Measurements from ENCODE around the gene ZNF212. TPM values are rescaled to one million over a fixed set of nuclear protein-coding genes. Genes with fewer than 3 reads are reported as not detected.

The ZNF212 gene
- total RNA-seq, 1 donor from 2014 or later: 6.1 TPM

GRCh38 chr7:149295481-149295850 lies 56.0 kb downstream of the ZNF212 start:
- Histone ChIP-seq H3K27me3 (ENCODE audit: control insufficient read depth, insufficient read depth, low read length) (no peaks in the 10 kb centered on the region), H3K4me3 (ENCODE audit: low read depth, low read length) (no peak overlapping the region), H3K36me3 (ENCODE audit: control insufficient read depth, insufficient read depth, low read length) (peaks cover 5% of the 10 kb centered on the region)
- FAIRE-seq: no peak
- TF ChIP-seq CTCF (IDR thresholded peaks at IDR 0.05; ENCODE audit: insufficient read depth, low read length, severe bottlenecking): no peak
- no peak for DNase-seq (ENCODE audit: low read depth)

GRCh38 chr7:149296368-149296767 lies 56.9 kb downstream of the ZNF212 start:
- DNase-seq (ENCODE audit: low read depth) (no peak), FAIRE-seq (peak; percentile 32)
- peaks cover 5% of the 10 kb centered on the region for H3K36me3 ChIP-seq (ENCODE audit: control insufficient read depth, insufficient read depth, low read length)
- no peak for TF ChIP-seq CTCF (IDR thresholded peaks at IDR 0.05; ENCODE audit: insufficient read depth, low read length, severe bottlenecking)
- H3K27me3 ChIP-seq (ENCODE audit: control insufficient read depth, insufficient read depth, low read length): no peaks in the 10 kb centered on the region
- H3K4me3 ChIP-seq (ENCODE audit: low read depth, low read length): no peak overlapping the region

DNA sequence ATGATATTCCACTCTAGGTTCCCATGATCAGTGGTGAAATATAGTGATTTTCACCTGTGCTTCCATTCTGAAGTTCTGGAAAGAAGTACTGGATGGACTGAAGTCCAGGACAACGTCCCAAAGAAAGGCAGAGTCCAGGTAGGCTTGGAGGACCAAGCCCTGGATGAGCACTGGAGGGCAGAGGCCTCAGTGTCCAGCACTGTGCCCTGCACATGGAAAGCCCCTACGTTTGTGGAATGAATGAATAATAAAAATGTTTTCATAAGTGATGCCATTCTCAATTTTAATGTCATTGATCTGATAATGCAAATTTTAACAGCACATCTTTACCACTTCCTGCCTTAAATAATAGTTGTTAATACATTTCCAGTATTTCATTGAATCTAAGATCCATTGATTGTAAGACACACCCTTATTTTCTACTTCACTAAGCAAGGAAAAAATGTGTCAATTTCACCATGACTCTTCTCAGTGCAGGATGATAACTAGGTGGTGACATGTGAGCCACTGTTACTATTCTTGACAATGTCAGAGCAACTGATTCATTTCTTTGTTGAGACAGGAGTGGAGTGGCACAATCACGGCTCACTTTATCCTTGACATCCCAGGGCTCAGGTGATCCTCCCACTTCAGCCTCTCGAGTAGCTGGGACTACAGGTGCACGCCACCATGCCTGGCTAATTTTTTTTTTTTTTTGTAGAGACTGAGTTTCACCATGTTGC lies 57.7 kb downstream of the ZNF212 start:
- no peaks in the 10 kb centered on the region for H3K27me3 ChIP-seq (ENCODE audit: control insufficient read depth, insufficient read depth, low read length)
- FAIRE-seq (no peak), DNase-seq (ENCODE audit: low read depth) (no peak)
- H3K36me3 ChIP-seq (ENCODE audit: control insufficient read depth, insufficient read depth, low read length): peaks cover 5% of the 10 kb centered on the region
- no peak overlapping the region for H3K4me3 ChIP-seq (ENCODE audit: low read depth, low read length)
- TF ChIP-seq CTCF (IDR thresholded peaks at IDR 0.05; ENCODE audit: insufficient read depth, low read length, severe bottlenecking): no peak

DNA sequence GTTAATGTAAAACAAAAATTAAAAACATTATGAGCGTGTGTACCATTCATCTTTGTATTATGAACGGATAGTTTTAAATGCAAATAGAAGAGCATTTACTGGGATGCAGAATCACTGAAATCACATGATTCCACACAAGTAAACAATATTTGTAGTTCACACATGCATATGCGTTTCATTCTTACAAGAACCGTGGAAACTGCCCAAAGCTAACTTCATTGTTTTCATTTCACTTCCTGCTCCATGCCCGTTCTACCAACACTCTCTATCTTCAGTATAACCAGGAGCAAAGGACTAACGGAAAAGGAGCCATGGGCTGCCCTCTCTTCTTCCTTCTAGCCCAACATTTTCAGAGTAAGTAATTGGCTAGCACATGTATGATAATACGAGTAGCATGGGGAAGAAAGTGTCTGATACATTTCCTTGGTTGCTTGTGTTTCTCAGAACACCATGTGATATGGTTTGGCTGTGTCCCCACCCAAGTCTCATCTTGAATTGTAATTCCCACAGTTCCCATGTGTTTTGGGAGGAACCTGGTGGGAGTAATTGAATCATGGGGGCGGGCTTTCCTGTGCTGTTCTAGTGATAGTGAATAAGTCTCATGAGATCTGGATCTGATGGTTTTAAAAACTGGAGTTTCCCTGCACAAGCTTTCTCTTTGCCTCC lies 61.3 kb downstream of the ZNF212 start:
- no peak for TF ChIP-seq CTCF (IDR thresholded peaks at IDR 0.05; ENCODE audit: insufficient read depth, low read length, severe bottlenecking)
- H3K36me3 ChIP-seq (ENCODE audit: control insufficient read depth, insufficient read depth, low read length): no peaks in the 10 kb centered on the region
- DNase-seq (ENCODE audit: low read depth) (no peak), FAIRE-seq (no peak)
- no peaks in the 10 kb centered on the region for H3K27me3 ChIP-seq (ENCODE audit: control insufficient read depth, insufficient read depth, low read length)
- H3K4me3 ChIP-seq (ENCODE audit: low read depth, low read length): no peak overlapping the region

- no peak for FAIRE-seq
- H3K27me3 ChIP-seq (ENCODE audit: control insufficient read depth, insufficient read depth, low read length): no peaks in the 10 kb centered on the region
- DNase-seq (ENCODE audit: low read depth): no peak
- no peak overlapping the region for H3K4me3 ChIP-seq (ENCODE audit: low read depth, low read length)
- TF ChIP-seq CTCF (IDR thresholded peaks at IDR 0.05; ENCODE audit: insufficient read depth, low read length, severe bottlenecking): no peak
- H3K36me3 ChIP-seq (ENCODE audit: control insufficient read depth, insufficient read depth, low read length): no peaks in the 10 kb centered on the region
Measured at GRCh38 chr7:149302222-149302621, 62.8 kb downstream of the ZNF212 start.

All from bronchial epithelial cell (primary cell).